T follicular helper cell (primary cell): ENCODE measurements around the gene ZNF275.
A peak's percentile ranks its signal among the peaks of the same experiment; 100 is the strongest.
"Not testable (repeated sequence)": the region's sequence is repeated elsewhere in the genome, so short reads cannot be mapped to it uniquely, and the experiment has no call there.

Source experiments
- DNase-seq: peaks from one replicate; pipeline ENCODE4 v3.0.0-alpha.2; 2020; ENCODE audit warnings: low read depth

ZNF275 gene

DNA sequence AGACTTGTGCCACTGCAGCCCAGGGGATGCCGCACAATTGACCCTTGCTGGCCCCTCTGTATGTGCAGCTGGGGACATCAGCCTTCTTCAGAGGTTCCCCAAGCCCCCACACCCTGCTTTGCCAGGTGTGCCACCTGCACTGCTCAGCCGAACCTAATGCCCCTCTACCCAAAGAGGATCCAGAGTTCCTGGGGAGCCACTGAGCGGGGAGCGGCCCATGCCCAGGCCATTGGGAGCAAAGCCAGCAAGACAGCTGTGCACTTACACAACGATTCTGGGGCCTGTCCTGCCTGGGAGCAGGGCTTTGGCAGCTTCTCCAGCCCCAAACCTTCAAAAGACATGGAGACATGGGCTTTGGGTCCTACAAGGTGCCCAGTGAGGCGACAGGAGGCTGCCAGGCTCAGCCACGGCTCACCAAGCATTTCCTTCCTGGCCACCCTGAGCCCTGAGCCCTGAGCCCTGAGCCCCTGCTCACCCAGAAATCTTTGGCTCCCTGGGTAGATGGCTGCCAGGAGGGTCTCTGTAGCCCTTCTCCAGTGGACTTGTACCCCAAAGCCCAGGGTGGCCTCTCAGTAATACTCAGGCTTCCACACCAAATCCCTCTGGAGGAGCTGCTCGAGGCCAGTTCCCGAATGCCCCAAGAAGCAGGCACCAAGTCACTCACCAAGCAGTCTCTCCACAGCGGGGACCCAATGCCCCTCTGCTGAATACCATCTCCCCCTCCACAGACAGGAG, 54.2 kb downstream of the ZNF275 start:
- DNase-seq: no peak

DNA sequence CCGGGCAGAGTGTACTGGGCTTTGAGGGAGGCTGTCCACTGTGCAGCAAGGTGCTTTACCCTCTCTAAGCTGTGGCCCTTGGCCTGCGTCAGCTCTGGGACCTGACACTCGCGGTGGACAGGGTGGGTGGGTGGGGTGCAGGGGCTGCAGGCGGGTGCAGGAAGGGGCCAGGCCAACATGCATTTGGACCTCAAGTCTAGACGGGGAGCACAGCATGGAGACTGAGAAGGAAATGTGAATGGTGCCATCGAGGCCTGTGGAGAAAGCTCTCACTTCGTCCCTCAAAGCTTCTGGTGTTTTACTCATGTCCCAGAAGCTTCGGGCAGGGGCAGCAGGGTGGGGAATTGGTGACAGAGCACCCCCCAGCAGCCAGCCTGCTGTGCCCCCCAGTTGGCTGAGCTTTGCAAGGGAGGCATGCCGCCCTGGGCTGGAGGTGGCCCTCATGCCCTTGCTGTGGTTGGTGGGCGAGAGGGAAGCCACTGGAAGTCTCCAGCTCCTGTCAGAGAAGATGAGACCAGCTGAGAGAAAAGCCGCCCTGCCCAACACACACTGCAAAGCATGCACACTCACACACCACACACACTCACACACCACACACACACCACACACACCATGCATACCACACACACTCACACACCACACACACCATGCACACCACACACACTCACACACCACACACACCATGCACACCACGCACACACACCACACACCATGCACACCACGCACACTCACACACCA, 54.9 kb downstream of the ZNF275 start:
- no peak for DNase-seq

DNA sequence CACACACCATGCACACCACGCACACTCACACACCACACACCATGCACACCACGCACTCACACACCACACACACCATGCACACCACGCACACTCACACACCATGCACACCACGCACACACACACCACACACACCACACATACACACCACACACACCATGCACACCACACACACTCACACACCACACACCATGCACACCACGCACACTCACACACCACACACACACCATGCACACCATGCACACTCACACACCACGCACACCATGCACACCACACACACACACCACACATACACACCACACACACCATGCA, 55.5 kb downstream of the ZNF275 start:
- DNase-seq: not testable (repeated sequence)

DNA sequence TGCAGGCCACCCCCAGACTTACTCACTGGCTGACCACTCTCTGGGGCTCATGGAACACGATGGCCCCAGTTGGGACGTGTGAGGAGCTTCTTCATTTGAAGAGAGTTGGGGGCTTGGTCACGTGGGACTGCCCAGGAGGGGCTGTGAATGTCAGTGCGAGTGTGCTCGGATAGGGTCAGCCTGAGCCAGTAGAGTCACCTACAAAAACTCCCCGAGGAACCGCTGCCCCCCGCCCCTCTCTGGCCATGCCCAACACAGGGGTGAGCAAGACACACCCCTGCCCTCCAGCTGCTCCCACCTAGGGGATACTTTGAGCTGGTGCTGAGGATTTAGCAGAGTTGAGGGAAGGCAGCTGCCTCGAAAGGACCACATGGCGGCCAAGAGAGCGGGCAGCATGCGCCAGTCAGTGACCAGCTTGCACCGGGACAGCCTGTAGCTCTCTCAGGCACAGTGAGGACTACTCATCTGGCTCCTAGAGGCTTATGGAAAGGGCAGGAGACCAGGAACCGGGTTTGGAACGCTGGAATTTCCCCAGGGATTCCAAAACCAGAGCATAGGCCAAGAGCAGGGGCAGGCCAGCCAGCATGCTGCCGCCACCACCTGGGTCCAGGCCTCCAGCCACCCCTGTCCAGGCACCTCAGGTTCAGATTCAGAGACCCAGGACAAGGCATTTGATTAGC, 58.8 kb downstream of the ZNF275 start:
- DNase-seq: no peak

DNA sequence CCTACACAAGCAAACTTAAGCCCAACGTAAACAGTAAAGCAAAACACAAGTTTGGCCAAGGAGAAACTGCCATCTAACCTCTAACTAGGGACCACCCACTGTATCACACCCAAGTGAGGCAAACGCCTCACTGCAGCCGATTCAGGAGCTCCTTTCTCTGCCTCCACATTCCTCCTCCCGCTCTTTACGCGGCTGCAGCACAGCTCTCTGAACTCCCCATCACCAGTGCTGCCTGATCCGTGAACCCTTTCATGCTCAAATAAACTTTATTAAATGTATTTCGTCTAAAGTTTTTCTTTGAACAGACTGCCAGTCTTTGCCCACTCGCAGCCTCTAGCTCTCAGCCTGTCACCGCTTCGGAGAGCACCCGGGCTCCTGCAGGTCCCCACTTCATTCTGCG, 60.7 kb downstream of the ZNF275 start:
- no peak for DNase-seq

DNA sequence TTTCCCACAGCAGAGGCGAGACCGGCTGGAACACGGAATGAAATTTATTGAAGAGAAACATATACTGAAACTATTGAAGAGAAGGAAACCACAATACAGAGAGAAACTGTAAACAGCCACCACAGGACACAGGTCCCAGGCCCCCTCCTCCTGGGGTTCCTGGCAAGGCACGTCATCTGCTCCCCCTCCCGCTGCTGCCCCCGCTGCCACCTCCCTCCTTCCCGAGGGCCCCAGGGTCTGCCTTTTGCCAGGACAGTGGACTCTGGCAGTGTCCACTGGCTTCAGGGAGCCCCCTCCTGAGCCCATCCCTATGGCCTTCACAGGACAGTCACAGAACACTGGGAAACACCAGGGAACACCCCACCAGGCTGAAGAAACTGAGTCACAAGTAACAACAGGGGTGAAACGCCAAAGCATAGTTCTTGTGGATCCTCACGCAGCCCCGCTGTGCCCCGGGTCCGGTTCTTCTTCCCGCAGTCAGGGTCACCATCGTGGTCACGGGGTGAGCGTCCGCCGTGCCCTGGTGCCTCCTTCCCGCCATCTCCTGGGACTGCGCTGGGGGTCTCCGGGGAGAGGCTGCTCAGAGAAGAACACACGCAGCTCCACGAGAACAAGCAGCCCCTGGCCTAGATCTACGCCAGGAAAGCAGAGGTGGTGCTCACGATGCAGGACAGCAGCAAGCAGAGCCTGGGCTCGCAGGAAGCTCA, 61.8 kb downstream of the ZNF275 start:
- no peak for DNase-seq

DNA sequence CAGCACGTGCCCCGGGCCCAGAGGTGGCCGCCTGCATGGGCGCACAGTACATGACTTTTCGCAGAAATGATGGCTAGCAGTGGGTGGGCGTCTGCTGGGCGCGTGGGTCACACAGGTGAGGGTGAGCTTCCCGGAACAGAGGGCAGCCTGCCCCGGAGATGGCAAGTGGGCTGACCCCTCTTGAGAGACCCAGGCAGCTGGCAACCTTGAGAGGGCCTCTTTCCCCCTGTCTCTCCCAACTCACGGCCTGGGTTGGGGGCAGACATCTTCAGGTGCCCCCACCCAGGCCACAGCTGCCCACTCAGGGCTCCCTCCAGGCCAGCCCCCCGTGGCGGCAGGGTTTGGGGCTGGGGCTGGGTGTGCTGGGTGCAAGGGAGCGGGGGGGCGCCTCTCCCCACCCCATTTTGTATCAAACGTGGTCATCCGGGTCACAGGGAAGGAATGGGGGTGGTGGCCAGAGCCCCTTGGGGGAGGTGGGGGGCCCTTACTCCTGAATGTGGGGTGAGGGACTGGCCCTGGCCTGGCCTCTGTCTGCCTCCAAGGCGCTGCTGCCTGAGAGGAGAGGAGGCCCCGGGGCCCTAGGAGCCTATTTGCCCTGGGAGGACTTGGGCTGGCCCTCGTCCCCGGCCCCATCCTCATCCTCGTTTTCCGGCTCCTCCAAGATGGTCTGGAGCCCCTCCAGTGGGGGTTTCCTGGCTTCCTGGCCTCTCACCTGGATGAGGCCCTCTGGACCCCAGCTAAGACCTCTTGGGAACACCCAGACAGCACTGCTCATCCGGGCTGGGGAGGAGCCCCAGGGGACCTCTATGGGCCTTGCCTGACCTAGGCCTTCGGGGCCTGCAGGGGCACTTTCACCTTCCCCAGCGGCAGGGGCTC, 62.6 kb downstream of the ZNF275 start:
- DNase-seq: no peak

DNA sequence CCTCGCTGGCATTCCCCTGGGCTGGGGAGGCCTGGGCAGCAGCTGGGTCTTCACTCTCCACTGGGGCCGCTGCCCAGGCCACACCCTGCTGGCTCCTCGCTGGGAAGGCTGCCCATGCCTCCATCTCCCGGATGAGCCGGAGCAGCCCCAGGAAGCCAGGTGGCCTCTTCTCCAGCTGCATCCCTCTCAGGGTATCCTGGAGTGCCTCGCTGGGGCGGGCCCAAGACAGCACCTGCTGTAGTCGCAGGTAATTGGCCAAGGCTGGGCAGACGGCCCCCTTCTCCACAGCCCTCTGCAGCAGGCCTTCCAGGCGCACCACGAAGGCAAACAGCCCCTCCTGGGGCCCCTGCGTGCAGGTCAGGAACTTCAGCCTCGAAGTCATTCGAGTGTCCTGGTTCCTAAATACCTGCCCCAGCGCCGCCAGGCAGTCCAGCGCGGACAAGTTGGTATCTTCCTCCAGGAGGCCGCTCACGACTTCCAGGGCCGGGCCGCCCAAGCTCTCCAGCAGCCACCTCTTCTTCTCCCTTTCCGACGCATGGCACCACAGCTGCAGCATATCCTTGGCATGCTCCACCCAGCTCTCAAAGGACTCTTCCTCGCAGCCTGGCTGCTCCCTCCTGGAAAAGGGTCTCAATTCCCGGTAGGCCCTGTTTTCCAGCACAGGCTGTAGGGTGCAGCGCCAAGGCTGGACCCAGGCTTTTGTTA, 63.5 kb downstream of the ZNF275 start:
- DNase-seq: no peak

DNA sequence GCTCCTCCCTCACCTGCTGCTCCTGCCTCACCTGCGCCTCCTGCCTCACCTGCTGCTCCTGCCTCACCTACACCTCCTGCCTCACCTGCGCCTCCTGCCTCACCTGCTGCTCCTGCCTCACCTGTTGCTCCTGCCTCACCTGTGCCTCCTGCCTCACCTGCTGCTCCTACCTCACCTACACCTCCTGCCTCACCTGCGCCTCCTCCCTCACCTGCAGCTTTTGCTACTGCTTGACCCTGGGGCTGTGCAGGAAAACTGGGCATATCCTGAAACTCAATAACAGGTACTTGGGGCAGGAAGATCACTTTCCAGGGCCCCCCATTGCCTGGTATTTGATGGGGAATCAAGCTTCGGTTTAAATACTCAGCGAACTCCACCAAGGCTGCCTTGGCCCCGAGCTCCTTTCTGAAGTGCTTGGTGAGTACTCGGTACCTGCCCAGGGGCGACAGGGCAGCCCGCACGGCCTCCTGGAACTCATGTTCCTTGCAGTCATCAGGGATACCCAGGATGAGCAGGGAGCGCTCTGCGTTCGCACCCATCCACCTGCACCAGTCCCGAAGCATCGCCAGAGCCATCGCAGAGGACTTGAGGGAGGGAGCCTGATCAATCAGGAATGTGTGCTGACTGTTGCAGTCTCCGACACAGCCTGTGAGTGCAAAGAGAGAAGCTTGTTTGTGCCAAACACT, 64.5 kb downstream of the ZNF275 start:
- no peak for DNase-seq

DNA sequence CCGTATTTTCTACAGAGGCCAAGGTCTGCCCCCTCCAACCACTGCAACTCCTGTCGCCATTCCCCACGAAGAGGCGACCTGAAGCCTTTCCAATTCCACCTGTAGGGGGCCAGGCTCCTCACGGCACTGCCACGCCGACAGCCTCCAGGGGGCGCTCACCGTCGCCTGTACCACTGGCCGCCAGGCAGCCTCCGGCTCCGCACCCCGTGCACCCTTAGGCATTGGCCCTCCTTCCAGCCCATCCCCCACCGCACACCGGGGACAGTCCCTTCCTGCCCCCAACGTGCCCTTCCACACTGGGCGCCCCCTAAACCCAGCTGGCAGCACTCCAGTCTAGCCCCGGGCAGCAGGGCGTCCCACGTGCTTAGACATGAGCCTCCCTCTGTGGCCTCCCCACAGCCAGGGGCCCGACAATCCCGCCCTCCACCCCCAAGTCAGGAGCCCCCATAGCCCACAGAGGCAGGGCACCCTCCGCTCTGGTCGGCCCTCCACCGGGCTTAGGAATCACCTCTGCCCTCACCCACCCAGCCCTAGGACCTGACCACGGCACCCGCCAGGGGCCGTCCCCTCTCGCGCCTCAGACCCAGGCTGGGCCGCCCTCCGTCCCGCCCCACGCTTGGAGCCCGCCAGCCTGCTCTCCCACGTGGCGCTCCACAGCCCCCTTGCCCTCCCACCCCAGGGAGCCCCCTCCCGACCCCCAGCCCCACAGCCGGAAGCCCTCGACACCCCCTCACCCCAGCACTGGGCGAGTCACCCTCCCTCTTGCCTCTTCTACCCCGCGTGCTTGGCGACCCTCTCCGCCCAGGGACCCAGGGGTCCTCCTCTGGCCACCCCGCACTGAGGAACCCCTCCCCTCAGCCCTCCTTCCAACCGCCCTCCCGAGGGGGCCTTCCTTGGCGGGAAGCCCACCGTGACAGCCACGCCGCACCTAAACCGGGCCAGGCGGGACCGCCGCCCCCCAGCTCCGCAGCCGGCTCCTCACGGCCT, 66.5 kb downstream of the ZNF275 start:
- DNase-seq: peak; percentile 31

DNA sequence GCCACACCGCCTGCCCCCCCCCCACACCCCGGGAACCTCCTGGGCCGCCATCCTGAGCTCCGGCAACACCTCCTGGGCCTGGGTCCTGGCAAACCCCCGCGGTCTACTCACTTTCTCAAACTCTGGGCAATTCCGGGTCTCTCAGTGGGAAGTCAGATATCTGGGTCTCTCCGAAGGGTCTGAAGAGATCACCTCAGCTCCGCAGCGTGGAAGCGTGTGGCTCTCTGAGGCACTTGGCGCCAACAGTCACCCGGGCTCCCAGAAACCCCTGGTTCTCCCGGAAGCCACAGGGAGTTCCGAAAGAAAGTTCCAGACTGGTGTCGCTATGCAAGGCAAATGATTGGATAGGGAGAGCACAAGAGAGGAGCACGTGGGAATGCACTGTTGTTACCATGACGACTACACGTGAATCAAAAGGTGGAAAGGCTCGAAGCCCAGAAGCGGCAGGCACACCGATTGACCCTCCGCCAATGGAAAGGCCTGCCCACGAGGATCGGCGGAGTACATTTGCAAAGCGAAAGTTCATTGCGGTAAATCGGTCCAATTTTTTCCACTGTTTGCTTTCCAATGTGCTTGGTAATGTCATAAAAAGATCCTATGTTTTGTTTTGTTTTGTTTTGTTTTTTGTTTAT, 67.3 kb downstream of the ZNF275 start, which contains the start of gene PNMA6E:
Gene PNMA6E, minus strand, starts transcription at position 218 of the 632 bp plus-strand sequence. CDS start 2,501 bp downstream, outside the sequence.
- DNase-seq: no peak
